ENCODE measurements around the gene GPR152.

GRCh38 chr11:67422891-67423290, 29.6 kb downstream of the GPR152 start:
- TF ChIP-seq EZH2 (IDR thresholded peaks at IDR 0.05; ENCODE audit: insufficient read depth, poor library complexity, severe bottlenecking) (no peak), EZH2phosphoT487 (IDR thresholded peaks at IDR 0.05; ENCODE audit: insufficient read depth, low read depth) (no peak)
